PC-9 (cell line): ENCODE measurements around the gene DNAJB9.

ENCODE experiments used
- EZH2 ChIP-seq: fragments of 200-600 bp; sonication (generic); IDR thresholded peaks from 2 replicates; pipeline ENCODE4 v1.8.0; 2017; ENCODE audit warnings: antibody characterized with exemption, low read depth
- TF ChIP-seq, protein P1 (sequence below): fragments of 200-600 bp; sonication (generic); conservative IDR thresholded peaks from 2 replicates; pipeline ENCODE4 v1.6.1; 2017; ENCODE audit warnings: mixed run types, antibody characterized with exemption, mild to moderate bottlenecking, moderate library complexity

DNA sequence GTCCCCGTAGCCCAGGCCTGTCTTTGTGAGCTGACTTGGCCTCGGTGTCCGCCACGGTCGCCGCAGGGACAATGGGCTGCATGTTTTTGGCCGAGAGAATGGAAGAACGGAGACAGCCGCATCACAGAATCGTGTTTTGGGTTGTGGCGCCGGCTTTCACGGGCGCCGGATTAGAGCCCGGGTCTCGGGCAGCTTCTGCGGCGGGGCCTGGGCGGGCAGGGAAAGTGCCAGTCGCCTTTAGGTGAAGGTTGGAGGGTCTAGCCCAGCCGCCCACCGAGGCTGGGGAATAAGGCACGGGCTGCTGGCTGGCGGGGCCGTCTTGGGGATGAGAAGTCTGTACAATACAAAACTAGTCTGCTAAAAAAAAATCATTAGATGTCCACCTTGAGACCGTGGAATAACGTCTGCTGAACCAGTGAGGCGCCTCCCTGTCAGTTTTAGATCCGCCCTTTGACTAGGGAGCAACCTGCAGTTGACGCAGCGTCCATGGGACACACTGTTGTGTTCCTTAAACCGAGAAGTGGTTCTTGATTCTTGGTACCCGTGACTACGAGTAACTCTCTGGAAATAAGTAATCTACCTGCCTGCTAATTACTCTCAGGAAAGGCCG is 577 bp downstream of the DNAJB9 start:
- TF ChIP-seq, protein P1, sequence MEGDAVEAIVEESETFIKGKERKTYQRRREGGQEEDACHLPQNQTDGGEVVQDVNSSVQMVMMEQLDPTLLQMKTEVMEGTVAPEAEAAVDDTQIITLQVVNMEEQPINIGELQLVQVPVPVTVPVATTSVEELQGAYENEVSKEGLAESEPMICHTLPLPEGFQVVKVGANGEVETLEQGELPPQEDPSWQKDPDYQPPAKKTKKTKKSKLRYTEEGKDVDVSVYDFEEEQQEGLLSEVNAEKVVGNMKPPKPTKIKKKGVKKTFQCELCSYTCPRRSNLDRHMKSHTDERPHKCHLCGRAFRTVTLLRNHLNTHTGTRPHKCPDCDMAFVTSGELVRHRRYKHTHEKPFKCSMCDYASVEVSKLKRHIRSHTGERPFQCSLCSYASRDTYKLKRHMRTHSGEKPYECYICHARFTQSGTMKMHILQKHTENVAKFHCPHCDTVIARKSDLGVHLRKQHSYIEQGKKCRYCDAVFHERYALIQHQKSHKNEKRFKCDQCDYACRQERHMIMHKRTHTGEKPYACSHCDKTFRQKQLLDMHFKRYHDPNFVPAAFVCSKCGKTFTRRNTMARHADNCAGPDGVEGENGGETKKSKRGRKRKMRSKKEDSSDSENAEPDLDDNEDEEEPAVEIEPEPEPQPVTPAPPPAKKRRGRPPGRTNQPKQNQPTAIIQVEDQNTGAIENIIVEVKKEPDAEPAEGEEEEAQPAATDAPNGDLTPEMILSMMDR: no peak
- no peak for TF ChIP-seq EZH2
